Prostate gland (tissue), 2 donors: Measurements from ENCODE around the gene CLPTM1L. TPM values are rescaled to one million over a fixed set of nuclear protein-coding genes. Genes with fewer than 3 reads are reported as not detected.

Experiments
- DNase-seq: peaks from one replicate; pipeline ENCODE4 v3.0.0-alpha.2; 2019; ENCODE audit warnings: low spot score
- H3K27ac ChIP-seq, 2 donors: fragments of 200-600 bp; sonication (generic); 2 replicates each; pipeline ENCODE4 v1.5.1; 2017 to 2019
- H3K27me3 ChIP-seq: fragments of 200-600 bp; sonication (generic); replicated peaks from 2 replicates; pipeline ENCODE4 v1.5.1; 2019; ENCODE audit not compliant: insufficient read depth
- H3K36me3 ChIP-seq, 2 donors: fragments of 200-600 bp; sonication (generic); 1 replicate in 1 of 2; 2 replicates in 1 of 2; pipeline versions ENCODE4 v1.5.1 to v1.8.1; 2017 to 2019
- H3K4me1 ChIP-seq: fragments of 200-600 bp; sonication (generic); replicated peaks from 2 replicates; pipeline ENCODE4 v1.5.1; 2019
- H3K4me3 ChIP-seq, 2 donors: fragments of 200-600 bp; sonication (generic); 2 replicates each; pipeline ENCODE4 v1.5.1; 2017 to 2019
- H3K9me3 ChIP-seq: fragments of 200-600 bp; sonication (generic); 2 replicates; pipeline ENCODE4 v1.5.1; 2017
- POLR2A ChIP-seq: fragments of 450-650 bp; IDR thresholded peaks from one replicate; pipeline ENCODE4 v1.6.1; 2016; ENCODE audit warnings: antibody characterized with exemption, mild to moderate bottlenecking
- POLR2AphosphoS5 ChIP-seq: sonication (generic); formaldehyde crosslinking; IDR thresholded peaks from one replicate; pipeline ENCODE4 v1.6.1; 2017; ENCODE audit warnings: antibody characterized with exemption
- WGBS: methylation state at CpG from one replicate; pipeline ENCODE4 v1.1.5; 2018; 5-methylcytosine and 5-hydroxymethylcytosine counted together
- intact Hi-C: fragments of 100-400 bp; cut with DNase I; formaldehyde crosslinking; loops from one replicate; pipeline ENCODE4 v1.14.2; 2022
- total RNA-seq, 2 donors: library from RNA; depleted of rRNA; stranded (reverse); fragments of >200 nt; gene quantifications; one replicate each; pipeline ENCODE4 v1.1.0, GENCODE V29; 2016
- TF ChIP-seq, protein P1 (sequence below), 4 experiments: fragments of 200-600 bp in 2 of 4; fragments of 450-650 bp in 2 of 4; sonication (generic) in 2 of 4; IDR thresholded peaks; 1 replicate in 3 of 4; 2 replicates in 1 of 4; pipeline ENCODE4 v1.5.1; 2016 to 2019; ENCODE audit warnings: antibody characterized with exemption in 4 of 4, mild to moderate bottlenecking in 2 of 4, moderate library complexity in 2 of 4

Gene CLPTM1L
- total RNA-seq, 2 donors from 2014 or later: 105 to 135 TPM

DNA sequence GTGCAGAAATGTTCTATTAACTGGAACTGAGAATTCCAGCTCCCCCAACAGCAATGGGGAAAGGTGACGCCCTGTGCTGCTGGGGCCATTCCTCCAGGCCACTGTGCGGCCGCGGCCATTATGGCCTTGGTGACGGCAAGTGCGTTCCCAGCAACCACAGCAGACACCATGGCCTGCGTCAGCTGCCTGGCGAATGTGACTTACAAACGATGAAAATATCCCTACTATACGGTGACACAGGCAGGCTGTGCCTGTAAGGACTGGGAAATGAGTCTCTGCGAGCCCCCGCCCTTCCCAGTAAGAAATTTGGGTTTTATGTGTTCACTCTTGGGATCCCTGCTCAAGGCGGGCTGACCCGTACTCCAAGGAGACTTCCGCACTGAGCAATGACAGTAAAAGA is 20.6 kb downstream of the CLPTM1L start:
- H3K36me3 ChIP-seq: peaks cover 10 to 12% of the 10 kb centered on the region in 2 donors
- H3K9me3 ChIP-seq: no peaks in the 10 kb centered on the region
- DNase-seq: no peak
- no peaks in the 10 kb centered on the region for H3K4me1 ChIP-seq
- WGBS: 93% methylated on average over 14 of the region's 15 CpGs
- no peak overlapping the region for H3K27ac ChIP-seq
- H3K27me3 ChIP-seq: no peaks in the 10 kb centered on the region
- H3K4me3 ChIP-seq: no peak overlapping the region
- intact Hi-C loops: no loop called here
- TF ChIP-seq POLR2AphosphoS5 (no peak), POLR2A (no peak)
- TF ChIP-seq, protein P1, sequence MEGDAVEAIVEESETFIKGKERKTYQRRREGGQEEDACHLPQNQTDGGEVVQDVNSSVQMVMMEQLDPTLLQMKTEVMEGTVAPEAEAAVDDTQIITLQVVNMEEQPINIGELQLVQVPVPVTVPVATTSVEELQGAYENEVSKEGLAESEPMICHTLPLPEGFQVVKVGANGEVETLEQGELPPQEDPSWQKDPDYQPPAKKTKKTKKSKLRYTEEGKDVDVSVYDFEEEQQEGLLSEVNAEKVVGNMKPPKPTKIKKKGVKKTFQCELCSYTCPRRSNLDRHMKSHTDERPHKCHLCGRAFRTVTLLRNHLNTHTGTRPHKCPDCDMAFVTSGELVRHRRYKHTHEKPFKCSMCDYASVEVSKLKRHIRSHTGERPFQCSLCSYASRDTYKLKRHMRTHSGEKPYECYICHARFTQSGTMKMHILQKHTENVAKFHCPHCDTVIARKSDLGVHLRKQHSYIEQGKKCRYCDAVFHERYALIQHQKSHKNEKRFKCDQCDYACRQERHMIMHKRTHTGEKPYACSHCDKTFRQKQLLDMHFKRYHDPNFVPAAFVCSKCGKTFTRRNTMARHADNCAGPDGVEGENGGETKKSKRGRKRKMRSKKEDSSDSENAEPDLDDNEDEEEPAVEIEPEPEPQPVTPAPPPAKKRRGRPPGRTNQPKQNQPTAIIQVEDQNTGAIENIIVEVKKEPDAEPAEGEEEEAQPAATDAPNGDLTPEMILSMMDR (IDR thresholded peaks at IDR 0.05): no peak

DNA sequence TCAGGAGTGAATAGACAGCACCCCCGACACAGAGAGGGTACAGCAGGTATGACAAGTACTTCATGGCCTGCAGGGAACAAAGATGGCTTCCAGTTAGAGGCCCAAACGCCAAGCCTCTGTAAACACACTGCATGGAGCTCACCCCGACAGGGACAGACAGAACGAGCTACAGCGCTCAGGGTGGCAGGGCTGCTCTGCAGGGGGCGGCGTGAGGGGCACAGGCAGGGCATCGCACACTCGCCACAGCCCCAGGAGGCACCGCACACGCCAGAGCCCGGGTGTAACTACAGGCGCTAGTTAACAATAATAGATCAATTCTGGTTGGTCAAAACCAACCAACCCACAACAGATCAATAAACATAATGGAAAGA is 21.1 kb downstream of the CLPTM1L start:
- Histone ChIP-seq H3K36me3 (peaks cover 10 to 12% of the 10 kb centered on the region in 2 donors), H3K4me1 (no peaks in the 10 kb centered on the region), H3K27me3 (no peaks in the 10 kb centered on the region), H3K27ac (no peak overlapping the region), H3K9me3 (no peaks in the 10 kb centered on the region), H3K4me3 (no peak overlapping the region)
- intact Hi-C loops: no loop called here
- TF ChIP-seq POLR2A (no peak), POLR2AphosphoS5 (no peak)
- TF ChIP-seq, protein P1 (IDR thresholded peaks at IDR 0.05): no peak
- no peak for DNase-seq
- 96% methylated on average over 13 of the region's 13 CpGs for WGBS

DNA sequence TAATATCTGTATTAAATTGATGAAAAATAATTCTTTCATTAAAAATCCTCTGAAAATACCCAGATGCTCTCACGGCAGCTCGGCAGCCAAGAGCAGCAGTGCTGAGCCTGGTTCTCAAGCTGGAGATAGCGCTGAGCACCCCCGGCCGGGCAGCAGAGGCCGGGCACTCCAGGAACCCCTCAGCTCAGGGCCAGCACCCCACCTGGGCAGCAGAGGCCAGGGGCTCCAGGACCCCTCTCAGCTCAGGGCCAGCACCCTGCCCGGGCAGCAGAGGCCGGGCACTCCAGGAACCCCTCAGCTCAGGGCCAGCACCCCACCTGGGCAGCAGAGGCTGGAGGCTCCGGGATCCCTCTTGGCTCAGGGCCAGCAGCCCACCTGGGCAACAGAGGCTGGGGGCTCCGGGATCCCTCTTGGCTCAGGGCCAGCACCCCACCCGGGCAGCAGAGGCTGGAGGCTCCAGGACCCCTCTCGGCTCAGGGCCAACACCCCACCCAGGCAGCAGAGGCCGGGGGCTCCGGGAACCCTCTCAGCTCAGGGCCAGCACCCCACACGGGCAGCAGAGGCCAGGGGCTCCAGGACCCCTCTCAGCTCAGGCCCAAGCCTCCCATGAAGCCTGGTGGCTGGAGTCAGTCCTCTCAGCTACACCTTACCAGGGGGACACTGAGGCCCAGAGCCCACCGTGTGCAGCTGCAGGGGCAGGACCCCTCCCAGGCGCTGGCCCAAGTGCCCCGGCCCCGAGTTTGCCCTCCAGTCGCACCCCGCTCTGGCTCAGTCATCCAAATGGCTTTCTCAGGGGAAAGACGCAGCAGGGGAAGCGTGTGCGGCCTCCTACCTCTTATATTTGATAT is 21.7 kb downstream of the CLPTM1L start:
- no peak overlapping the region for H3K4me3 ChIP-seq
- 89% methylated on average over 24 of the region's 24 CpGs for WGBS
- H3K36me3 ChIP-seq: peaks cover 10 to 12% of the 10 kb centered on the region in 2 donors
- DNase-seq: no peak
- intact Hi-C loops: no loop called here
- H3K4me1 ChIP-seq: no peaks in the 10 kb centered on the region
- H3K27me3 ChIP-seq: no peaks in the 10 kb centered on the region
- no peak overlapping the region for H3K27ac ChIP-seq
- no peak for TF ChIP-seq POLR2AphosphoS5
- no peak for TF ChIP-seq POLR2A
- TF ChIP-seq, protein P1 (IDR thresholded peaks at IDR 0.05): no peak
- H3K9me3 ChIP-seq: no peaks in the 10 kb centered on the region

DNA sequence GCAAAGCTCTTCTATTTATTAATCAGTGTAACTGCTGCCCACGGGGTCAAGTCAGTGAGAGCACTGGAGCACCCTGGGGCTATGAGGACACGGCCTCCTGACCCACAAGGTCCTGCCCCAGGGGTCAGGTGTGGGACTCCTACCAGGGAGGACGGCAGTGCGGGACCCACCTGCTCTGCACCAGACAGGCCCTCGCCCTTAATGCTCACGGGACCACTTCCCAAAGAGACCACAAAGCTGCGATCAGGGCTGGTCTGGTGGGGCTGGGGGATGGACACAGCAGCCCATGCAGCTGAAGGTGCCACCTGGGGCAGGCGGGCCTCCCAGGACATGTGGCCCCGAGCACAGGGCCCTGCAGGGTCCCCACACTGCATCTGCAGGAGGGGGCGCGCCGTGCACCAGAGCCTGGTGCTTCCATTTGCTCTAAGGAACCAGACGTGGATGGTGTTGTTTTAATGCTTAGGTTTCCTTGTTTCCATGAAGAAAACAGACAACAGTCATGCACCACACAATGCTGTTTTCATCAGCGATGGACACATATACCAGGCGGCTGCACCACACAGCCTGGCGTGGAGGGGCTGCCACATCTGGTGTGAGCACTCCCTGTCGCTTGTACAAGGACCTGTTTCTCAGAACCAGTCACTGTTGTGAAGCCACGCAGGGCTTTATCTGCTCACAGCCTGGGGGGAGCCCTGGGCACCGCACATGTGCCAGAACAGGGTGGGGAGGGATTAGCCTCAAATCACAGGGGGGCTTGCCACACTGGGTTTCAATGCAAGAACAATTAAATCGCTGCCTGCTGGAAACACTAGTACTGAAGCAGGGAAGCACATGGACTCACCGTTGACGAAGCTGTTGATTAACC is 22.6 kb downstream of the CLPTM1L start:
- TF ChIP-seq POLR2A (no peak), POLR2AphosphoS5 (no peak)
- TF ChIP-seq, protein P1 (IDR thresholded peaks at IDR 0.05): no peak
- intact Hi-C loops: no loop called here
- H3K27ac ChIP-seq: no peak overlapping the region
- no peaks in the 10 kb centered on the region for H3K4me1 ChIP-seq
- H3K27me3 ChIP-seq: no peaks in the 10 kb centered on the region
- no peaks in the 10 kb centered on the region for H3K9me3 ChIP-seq
- H3K36me3 ChIP-seq: peaks cover 10 to 12% of the 10 kb centered on the region in 2 donors
- no peak for DNase-seq
- no peak overlapping the region for H3K4me3 ChIP-seq
- WGBS: 94% methylated on average over 22 of the region's 22 CpGs
